ENCODE results near the gene ADCK1. TPM values are rescaled to one million over a fixed set of nuclear protein-coding genes. Genes with fewer than 3 reads are reported as not detected.

The ADCK1 gene
- total and polyA plus RNA-seq, 2 donors (not counting 3 experiments of a cell fraction or from before 2014, with no cell fraction given) = 4.2 to 6.9 TPM

DNA sequence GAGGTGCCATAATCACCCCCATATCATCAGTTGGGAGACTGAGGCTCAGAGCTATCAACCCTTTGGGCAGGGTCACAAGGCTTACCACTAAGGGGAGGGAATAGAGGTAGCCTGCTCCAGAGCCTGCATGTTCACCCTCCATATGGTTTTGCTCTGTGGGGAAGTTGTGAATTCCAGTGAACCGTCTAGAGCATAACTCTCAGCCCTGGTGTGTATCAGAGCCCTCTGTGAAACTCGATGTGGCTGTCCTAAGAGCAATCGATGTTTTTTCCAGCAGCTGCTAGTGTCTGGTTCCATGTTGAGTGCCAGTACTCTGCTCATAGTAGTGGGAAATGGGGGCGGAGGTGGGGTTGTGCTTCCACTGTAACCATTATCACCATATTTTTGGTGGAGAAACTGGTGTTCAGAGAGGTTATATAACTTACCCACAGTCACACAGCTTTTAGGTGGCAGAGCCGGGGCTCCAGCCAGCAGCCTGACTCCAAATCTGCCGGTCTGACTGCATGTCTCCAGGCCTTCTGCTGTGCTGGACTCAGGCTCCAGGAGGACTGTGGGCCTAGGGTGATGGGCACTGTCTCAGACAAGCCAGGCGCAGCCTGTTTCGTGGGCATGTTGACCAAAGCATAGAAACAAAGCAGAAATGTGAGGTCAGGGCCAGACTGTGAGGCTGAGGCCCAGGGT, 104.2 kb downstream of the ADCK1 start:
- BruUV-seq (replicated peaks) = no TSS peak
- Histone ChIP-seq H3K4me3 (replicated peaks in 1 of 3; ENCODE audit: insufficient read depth in 1 of 3, low read depth in 1 of 3, low read length in 3 of 3) (no peak overlapping the region), H4K20me1 (replicated peaks; ENCODE audit: control insufficient read depth, extremely low read depth, insufficient read depth, low read length) (no peaks in the 10 kb centered on the region), H3K9me1 (replicated peaks; ENCODE audit: control insufficient read depth, extremely low read depth, insufficient read depth, low read length) (no peaks in the 10 kb centered on the region), H2AFZ (ENCODE audit: low read depth, low read length) (no peak overlapping the region), H3K9ac (replicated peaks; ENCODE audit: extremely low read depth, insufficient read depth, low read length) (no peak overlapping the region), H3K27ac (ENCODE audit: insufficient read depth, low read depth, low read length) (no peak overlapping the region), H3K79me2 (ENCODE audit: control insufficient read depth, insufficient read depth, low read length) (no peaks in the 10 kb centered on the region), H3K27me3 (ENCODE audit: control insufficient read depth in 2 of 2, insufficient read depth in 2 of 2, low read length in 2 of 2) (no peaks in the 10 kb centered on the region), H3K4me1 (ENCODE audit: control insufficient read depth, extremely low read depth, insufficient read depth, low read length) (no peaks in the 10 kb centered on the region), H3K36me3 (ENCODE audit: control insufficient read depth in 2 of 2, extremely low read depth in 1 of 2, insufficient read depth in 2 of 2, low read length in 2 of 2) (no peaks in the 10 kb centered on the region), H3K4me2 (ENCODE audit: insufficient read depth, low read length) (no peak overlapping the region), H3K9me3 (replicated peaks; ENCODE audit: control insufficient read depth, insufficient read depth, low read length) (no peaks in the 10 kb centered on the region)
- POLR2A ChIA-PET = no interaction called here
- CTCF ChIA-PET = no interaction called here
- intact Hi-C loops (cut with micrococcal nuclease) (no loop called here), dilution Hi-C loops (cut with MboI; ENCODE audit: extremely low pct_ligation_motif_present, low sequenced_read_pairs) (no loop called here)
- no peak for FAIRE-seq
- TF ChIP-seq MYC (IDR thresholded peaks at IDR 0.05; ENCODE audit: low read depth, low read length) (no peak), FOS (IDR thresholded peaks at IDR 0.05; ENCODE audit: borderline replicate concordance, insufficient read depth, low read length) (no peak), EZH2 (IDR thresholded peaks at IDR 0.05; ENCODE audit: borderline replicate concordance, low read depth, low read length, severe bottlenecking) (no peak), POLR2AphosphoS5 (IDR thresholded peaks at IDR 0.05; ENCODE audit: insufficient read depth, low read depth, low read length) (no peak), JUN (IDR thresholded peaks at IDR 0.05; ENCODE audit: borderline replicate concordance, insufficient read depth, insufficient read length, low read depth) (no peak), GATA2 (IDR thresholded peaks at IDR 0.05; ENCODE audit: insufficient read depth, insufficient read length, low read depth, low read length) (no peak), POLR2A (IDR thresholded peaks at IDR 0.05; ENCODE audit: low read depth, low read length) (no peak)
- TF ChIP-seq, protein P1, sequence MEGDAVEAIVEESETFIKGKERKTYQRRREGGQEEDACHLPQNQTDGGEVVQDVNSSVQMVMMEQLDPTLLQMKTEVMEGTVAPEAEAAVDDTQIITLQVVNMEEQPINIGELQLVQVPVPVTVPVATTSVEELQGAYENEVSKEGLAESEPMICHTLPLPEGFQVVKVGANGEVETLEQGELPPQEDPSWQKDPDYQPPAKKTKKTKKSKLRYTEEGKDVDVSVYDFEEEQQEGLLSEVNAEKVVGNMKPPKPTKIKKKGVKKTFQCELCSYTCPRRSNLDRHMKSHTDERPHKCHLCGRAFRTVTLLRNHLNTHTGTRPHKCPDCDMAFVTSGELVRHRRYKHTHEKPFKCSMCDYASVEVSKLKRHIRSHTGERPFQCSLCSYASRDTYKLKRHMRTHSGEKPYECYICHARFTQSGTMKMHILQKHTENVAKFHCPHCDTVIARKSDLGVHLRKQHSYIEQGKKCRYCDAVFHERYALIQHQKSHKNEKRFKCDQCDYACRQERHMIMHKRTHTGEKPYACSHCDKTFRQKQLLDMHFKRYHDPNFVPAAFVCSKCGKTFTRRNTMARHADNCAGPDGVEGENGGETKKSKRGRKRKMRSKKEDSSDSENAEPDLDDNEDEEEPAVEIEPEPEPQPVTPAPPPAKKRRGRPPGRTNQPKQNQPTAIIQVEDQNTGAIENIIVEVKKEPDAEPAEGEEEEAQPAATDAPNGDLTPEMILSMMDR (IDR thresholded peaks at IDR 0.05; ENCODE audit: extremely low read depth in 1 of 2, insufficient read depth in 1 of 2, low read depth in 1 of 2, low read length in 2 of 2) = no peak
- TF ChIP-seq, protein P2, sequence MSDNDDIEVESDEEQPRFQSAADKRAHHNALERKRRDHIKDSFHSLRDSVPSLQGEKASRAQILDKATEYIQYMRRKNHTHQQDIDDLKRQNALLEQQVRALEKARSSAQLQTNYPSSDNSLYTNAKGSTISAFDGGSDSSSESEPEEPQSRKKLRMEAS (IDR thresholded peaks at IDR 0.05; ENCODE audit: insufficient read depth, insufficient read length) = no peak
- DNase-seq (ENCODE audit: low read depth, low spot score) = no peak
